H9 (cell line): Measurements from ENCODE around the gene KAT2B. TPM values are rescaled to one million over a fixed set of nuclear protein-coding genes. Genes with fewer than 3 reads are reported as not detected.

Source experiments
- DNase-seq: peaks from one replicate; pipeline ENCODE4 v3.0.0-alpha.2; 2017
- H2AFZ ChIP-seq: one replicate; pipeline ENCODE4 v1.6.1; 2013; ENCODE audit warnings: mild to moderate bottlenecking, low read length, control low read depth, moderate library complexity
- H2AK5ac ChIP-seq: 2 replicates; pipeline ENCODE4 v1.6.1; 2013; ENCODE audit warnings: low read length, control low read depth, mixed read lengths; ENCODE audit not compliant: insufficient read length
- H2BK120ac ChIP-seq: one replicate; pipeline ENCODE4 v1.6.1; 2013; ENCODE audit warnings: low read depth, mild to moderate bottlenecking, low read length, control low read depth, inconsistent platforms; ENCODE audit not compliant: poor library complexity, severe bottlenecking
- H2BK12ac ChIP-seq: 2 replicates; pipeline ENCODE4 v1.6.1; 2013; ENCODE audit warnings: low read length, control low read depth, mixed read lengths, low read depth; ENCODE audit not compliant: insufficient read length
- H2BK15ac ChIP-seq: 2 replicates; pipeline ENCODE4 v1.6.1; 2013; ENCODE audit warnings: low read depth, low read length, control low read depth
- H2BK20ac ChIP-seq: one replicate; pipeline ENCODE4 v1.6.1; 2013; ENCODE audit warnings: low read depth, mild to moderate bottlenecking, low read length, control low read depth, inconsistent platforms; ENCODE audit not compliant: poor library complexity, severe bottlenecking
- H2BK5ac ChIP-seq: 2 replicates; pipeline ENCODE4 v1.6.1; 2013; ENCODE audit warnings: low read length, control low read depth, mixed read lengths; ENCODE audit not compliant: insufficient read length
- H3K14ac ChIP-seq: 2 replicates; pipeline ENCODE4 v1.6.1; 2013; ENCODE audit warnings: low read length, control low read depth; ENCODE audit not compliant: insufficient read depth
- H3K18ac ChIP-seq: 2 replicates; pipeline ENCODE4 v1.6.1; 2013; ENCODE audit warnings: low read depth, mild to moderate bottlenecking, mixed read lengths, low read length, control low read depth; ENCODE audit not compliant: insufficient read length
- H3K23ac ChIP-seq: 2 replicates; pipeline ENCODE4 v1.6.1; 2013; ENCODE audit warnings: low read length, control low read depth, mixed read lengths, low read depth; ENCODE audit not compliant: insufficient read length
- H3K23me2 ChIP-seq: 2 replicates; pipeline ENCODE4 v1.6.1; 2013; ENCODE audit warnings: low read depth, mild to moderate bottlenecking, mixed read lengths, low read length, control low read depth; ENCODE audit not compliant: insufficient read length, poor library complexity, severe bottlenecking
- H3K27ac ChIP-seq: 2 replicates; pipeline ENCODE4 v1.5.1; 2013; ENCODE audit warnings: low read length, control low read depth, mixed read lengths, low read depth; ENCODE audit not compliant: insufficient read length
- H3K27me3 ChIP-seq: 2 replicates; pipeline ENCODE4 v1.6.1; 2013; ENCODE audit warnings: low read length, control low read depth, inconsistent platforms; ENCODE audit not compliant: insufficient read depth
- H3K4ac ChIP-seq: 2 replicates; pipeline ENCODE4 v1.6.1; 2013; ENCODE audit warnings: low read depth, mild to moderate bottlenecking, control low read depth, inconsistent platforms, low read length, moderate library complexity
- H3K4me1 ChIP-seq: 2 replicates; pipeline ENCODE4 v1.6.1; 2013; ENCODE audit warnings: low read length, control low read depth, inconsistent platforms; ENCODE audit not compliant: insufficient read depth
- H3K4me2 ChIP-seq: 2 replicates; pipeline ENCODE4 v1.6.1; 2013; ENCODE audit warnings: low read length, control low read depth, mixed read lengths; ENCODE audit not compliant: insufficient read length, insufficient read depth
- H3K56ac ChIP-seq: 2 replicates; pipeline ENCODE4 v1.6.1; 2013; ENCODE audit warnings: low read depth, mild to moderate bottlenecking, mixed read lengths, low read length, control low read depth; ENCODE audit not compliant: insufficient read length
- H3K79me1 ChIP-seq: 2 replicates; pipeline ENCODE4 v1.6.1; 2013; ENCODE audit warnings: low read depth, mild to moderate bottlenecking, moderate library complexity, low read length, control low read depth, inconsistent platforms; ENCODE audit not compliant: insufficient read depth, poor library complexity, severe bottlenecking
- H3K79me2 ChIP-seq: 2 replicates; pipeline ENCODE4 v1.6.1; 2013; ENCODE audit warnings: low read length, control low read depth, inconsistent platforms; ENCODE audit not compliant: insufficient read depth
- H3K9ac ChIP-seq: 2 replicates; pipeline ENCODE4 v1.6.1; 2013; ENCODE audit warnings: low read length, control low read depth, mixed read lengths; ENCODE audit not compliant: insufficient read length; ENCODE audit errors: extremely low read depth
- H3K9me3 ChIP-seq: one replicate; pipeline ENCODE4 v1.6.1; 2013; ENCODE audit warnings: low read depth, low read length, inconsistent platforms; ENCODE audit not compliant: control insufficient read depth
- H3T11ph ChIP-seq: one replicate; pipeline ENCODE4 v1.6.1; 2013; ENCODE audit warnings: mild to moderate bottlenecking, low read length, control low read depth, inconsistent platforms
- H4K20me1 ChIP-seq: one replicate; pipeline ENCODE4 v1.6.1; 2013; ENCODE audit not compliant: control insufficient read depth, insufficient read length, insufficient read depth
- H4K5ac ChIP-seq: 2 replicates; pipeline ENCODE4 v1.6.1; 2013; ENCODE audit warnings: low read depth, mild to moderate bottlenecking, mixed read lengths, low read length, control low read depth; ENCODE audit not compliant: insufficient read length
- H4K8ac ChIP-seq: replicated peaks from 2 replicates; pipeline ENCODE4 v1.6.1; 2013; ENCODE audit warnings: low read length, control low read depth, mixed read lengths, low read depth; ENCODE audit not compliant: insufficient read length
- H4K91ac ChIP-seq: 2 replicates; pipeline ENCODE4 v1.6.1; 2013; ENCODE audit warnings: low read depth, mild to moderate bottlenecking, moderate library complexity, mixed read lengths, low read length, control low read depth; ENCODE audit not compliant: insufficient read length
- H3K27ac Mint-ChIP-seq, 3 experiments: 2 replicates in 2 of 3; 3 replicates in 1 of 3; pipeline ENCODE4 v1.8.0; 2020 to 2021; ENCODE audit warnings: mixed read lengths in 3 of 3, mild to moderate bottlenecking in 1 of 3, moderate library complexity in 1 of 3
- H3K27me3 Mint-ChIP-seq: 2 replicates; pipeline ENCODE4 v1.8.0; 2021; ENCODE audit warnings: low read depth, mild to moderate bottlenecking, moderate library complexity, mixed read lengths
- H3K36me3 Mint-ChIP-seq, 3 experiments: 2 replicates in 2 of 3; 3 replicates in 1 of 3; pipeline ENCODE4 v1.8.0; 2020 to 2021; ENCODE audit warnings: low read depth in 3 of 3, mixed read lengths in 3 of 3; ENCODE audit not compliant: insufficient read depth in 1 of 3
- H3K4me1 Mint-ChIP-seq, 2 experiments: 2 replicates each; pipeline ENCODE4 v1.8.0; 2020; ENCODE audit warnings: mixed read lengths in 2 of 2
- H3K4me3 Mint-ChIP-seq, 2 experiments: 2 replicates in 1 of 2; 3 replicates in 1 of 2; pipeline ENCODE4 v1.8.0; 2020 to 2021; ENCODE audit warnings: mild to moderate bottlenecking in 2 of 2, mixed read lengths in 2 of 2, moderate library complexity in 1 of 2
- H3K9me3 Mint-ChIP-seq, 2 experiments: 2 replicates in 1 of 2; 3 replicates in 1 of 2; pipeline ENCODE4 v1.8.0; 2020; ENCODE audit warnings: mild to moderate bottlenecking in 2 of 2, mixed read lengths in 2 of 2, moderate library complexity in 1 of 2
- WGBS: extraction: QIAGEN DNeasy Blood & Tissue Kit; methylation state at CpG from one replicate; pipeline ENCODE4 v1.1.7; 2013; ENCODE audit warnings: missing lambda C conversion rate, low lambda C conversion rate, mixed read lengths; ENCODE audit not compliant: insufficient read length; ENCODE audit errors: extremely low coverage; 5-methylcytosine and 5-hydroxymethylcytosine counted together
- total RNA-seq: library from RNA; stranded (reverse); gene quantifications from 2 replicates; pipeline ENCODE4 v1.2.1, GENCODE V29; 2021
- TF ChIP-seq, protein P1 (sequence below): fragments of 200-600 bp; sonication (generic); conservative IDR thresholded peaks from 3 replicates; pipeline ENCODE4 v1.8.0; 2021; ENCODE audit warnings: antibody characterized with exemption, mild to moderate bottlenecking

Gene KAT2B
- total RNA-seq, 1 experiment from 2014 or later: 6.3 TPM

DNA sequence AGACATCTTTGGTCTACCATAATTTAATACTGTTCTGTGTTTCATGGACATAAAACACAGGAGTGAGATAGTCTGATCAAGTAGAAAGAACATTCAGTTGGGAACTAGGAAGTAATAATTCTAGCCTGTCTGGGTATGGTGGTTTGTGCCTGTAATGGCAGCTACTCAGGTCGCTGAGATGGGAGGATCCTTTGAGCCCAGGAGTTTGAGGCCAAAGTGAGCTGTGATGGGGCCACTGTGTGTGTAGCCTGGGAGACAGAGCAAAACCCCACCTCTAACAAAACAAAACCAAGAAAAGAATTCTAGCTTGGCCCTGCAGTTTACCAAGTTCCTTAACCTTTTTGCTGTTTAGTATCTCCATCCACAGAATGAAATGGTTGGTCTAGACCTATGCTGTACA is 36.8 kb downstream of the KAT2B start:
- Histone ChIP-seq H3K9ac (no peak overlapping the region), H3K79me1 (no peaks in the 10 kb centered on the region), H3K27ac (no peak overlapping the region), H2AFZ (no peak overlapping the region), H2BK20ac (no peak overlapping the region), H3K56ac (no peak overlapping the region), H2BK15ac (no peak overlapping the region), H3K23ac (no peak overlapping the region), H2BK120ac (no peak overlapping the region), H3K4ac (no peak overlapping the region), H2BK12ac (no peak overlapping the region), H3K4me2 (no peak overlapping the region), H3K18ac (no peak overlapping the region), H3K14ac (no peak overlapping the region), H3K27me3 (no peaks in the 10 kb centered on the region), H4K8ac (no peak overlapping the region), H4K20me1 (no peaks in the 10 kb centered on the region), H3K79me2 (no peaks in the 10 kb centered on the region), H3K9me3 (no peaks in the 10 kb centered on the region), H3K4me1 (no peaks in the 10 kb centered on the region; the same call in 1 of the 2 replicates), H4K5ac (no peak overlapping the region), H2BK5ac (no peak overlapping the region), H2AK5ac (no peak overlapping the region), H3T11ph (no peak overlapping the region), H3K23me2 (no peaks in the 10 kb centered on the region), H4K91ac (no peak overlapping the region)
- Mint-ChIP-seq H3K9me3 (no peaks in the 10 kb centered on the region), H3K36me3 (no peaks in the 10 kb centered on the region), H3K4me1 (peaks cover 43 to 49% of the 10 kb centered on the region in 2 experiments), H3K27ac (no peak overlapping the region; a peak in 1 of 7 replicates), H3K4me3 (no peak overlapping the region), H3K27me3 (0 out of 2 replicates have a peak, but pooled peaks cover 1% of the 10 kb centered on the region)
- no CpG with 5 or more reads among the region's 1 CpG for WGBS
- no peak for DNase-seq
- TF ChIP-seq, protein P1, sequence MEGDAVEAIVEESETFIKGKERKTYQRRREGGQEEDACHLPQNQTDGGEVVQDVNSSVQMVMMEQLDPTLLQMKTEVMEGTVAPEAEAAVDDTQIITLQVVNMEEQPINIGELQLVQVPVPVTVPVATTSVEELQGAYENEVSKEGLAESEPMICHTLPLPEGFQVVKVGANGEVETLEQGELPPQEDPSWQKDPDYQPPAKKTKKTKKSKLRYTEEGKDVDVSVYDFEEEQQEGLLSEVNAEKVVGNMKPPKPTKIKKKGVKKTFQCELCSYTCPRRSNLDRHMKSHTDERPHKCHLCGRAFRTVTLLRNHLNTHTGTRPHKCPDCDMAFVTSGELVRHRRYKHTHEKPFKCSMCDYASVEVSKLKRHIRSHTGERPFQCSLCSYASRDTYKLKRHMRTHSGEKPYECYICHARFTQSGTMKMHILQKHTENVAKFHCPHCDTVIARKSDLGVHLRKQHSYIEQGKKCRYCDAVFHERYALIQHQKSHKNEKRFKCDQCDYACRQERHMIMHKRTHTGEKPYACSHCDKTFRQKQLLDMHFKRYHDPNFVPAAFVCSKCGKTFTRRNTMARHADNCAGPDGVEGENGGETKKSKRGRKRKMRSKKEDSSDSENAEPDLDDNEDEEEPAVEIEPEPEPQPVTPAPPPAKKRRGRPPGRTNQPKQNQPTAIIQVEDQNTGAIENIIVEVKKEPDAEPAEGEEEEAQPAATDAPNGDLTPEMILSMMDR: no peak
